Measurements from ENCODE around the gene GLOD5. TPM values are rescaled to one million over a fixed set of nuclear protein-coding genes. Genes with fewer than 3 reads are reported as not detected.

The GLOD5 gene
- total and polyA plus RNA-seq, 2 of the 4 experiments (the other 2 are of a cell fraction): not detected

- H3K79me1 ChIP-seq (ENCODE audit: low read depth in 1 of 2, low read length in 2 of 2): no peaks in the 10 kb centered on the region
- H3K14ac ChIP-seq (replicated peaks; ENCODE audit: low read depth, low read length): no peak overlapping the region
- no peaks in the 10 kb centered on the region for H3K4me1 ChIP-seq (ENCODE audit: control insufficient read depth, insufficient read depth, low read length)
- DNase-seq: no peak
- H3K27ac ChIP-seq (ENCODE audit: insufficient read depth, low read length): no peak overlapping the region
- peak overlapping the region; percentile 75 for H4K5ac ChIP-seq (ENCODE audit: low read depth, low read length)
- no peak overlapping the region for H2AK5ac ChIP-seq (ENCODE audit: low read depth, low read length)
- no TSS peak for BruUV-seq (replicated peaks)
- no peaks in the 10 kb centered on the region for H3K27me3 ChIP-seq (ENCODE audit: control insufficient read depth, insufficient read depth, low read length)
- no peaks in the 10 kb centered on the region for H4K20me1 ChIP-seq (ENCODE audit: insufficient read depth, low read length)
- no peak for ATAC-seq (ENCODE audit: low read depth)
- no peak overlapping the region for H2BK5ac ChIP-seq (ENCODE audit: low read depth, low read length, poor library complexity, severe bottlenecking)
- no peak overlapping the region for H3K4me3 ChIP-seq (ENCODE audit: insufficient read depth, low read depth, low read length)
- dilution Hi-C loops (cut with HindIII; ENCODE audit: low sequenced_read_pairs, unreplicated experiment): no loop called here
- TF ChIP-seq RCOR1 (IDR thresholded peaks at IDR 0.05; ENCODE audit: insufficient replicate concordance, low read length) (no peak), POLR2A (IDR thresholded peaks at IDR 0.05; ENCODE audit: low read depth, low read length) (no peak), MAFK (IDR thresholded peaks at IDR 0.05; ENCODE audit: low read depth, low read length) (no peak), MXI1 (IDR thresholded peaks at IDR 0.05; ENCODE audit: borderline replicate concordance, low read depth, low read length) (no peak), CTCF (conservative IDR thresholded peaks at IDR 0.05; ENCODE audit: low read depth, low read length) (no peak), NFE2L2 (IDR thresholded peaks at IDR 0.05; ENCODE audit: low read depth, low read length) (no peak), ELK1 (IDR thresholded peaks at IDR 0.05; ENCODE audit: borderline replicate concordance, low read depth, low read length) (no peak), RFX5 (IDR thresholded peaks at IDR 0.05; ENCODE audit: low read depth, low read length) (no peak), SMC3 (IDR thresholded peaks at IDR 0.05; ENCODE audit: low read depth, low read length) (no peak)
- H3K23ac ChIP-seq (ENCODE audit: low read depth, low read length): no peak overlapping the region
- in situ Hi-C loops (cut with MboI; ENCODE audit: low sequenced_read_pairs): no loop called here
- no peak overlapping the region for H4K91ac ChIP-seq (ENCODE audit: insufficient read depth, low read depth, low read length)
- peak overlapping the region; percentile 59 to 83 for H4K8ac ChIP-seq (ENCODE audit: low read depth in 2 of 2, low read length in 2 of 2)
- H3K4ac ChIP-seq (ENCODE audit: low read depth, low read length): no peak overlapping the region
- H3K9me3 ChIP-seq (ENCODE audit: control insufficient read depth, insufficient read depth, low read length): no peaks in the 10 kb centered on the region
- no CpG with 5 or more reads among the region's 1 CpG for WGBS, 2 experiments (ENCODE audit: extremely low coverage in 2 of 2, insufficient read length in 1 of 2)
- H2BK15ac ChIP-seq (ENCODE audit: low read depth, low read length): no peak overlapping the region
- no peak overlapping the region for H3K18ac ChIP-seq (ENCODE audit: low read depth, low read length)
- no peaks in the 10 kb centered on the region for H3K36me3 ChIP-seq (ENCODE audit: control insufficient read depth, insufficient read depth, low read length)
- H2AFZ ChIP-seq (replicated peaks; ENCODE audit: low read length, poor library complexity): peak overlapping the region; percentile 65
- H2AK9ac ChIP-seq (replicated peaks; ENCODE audit: low read depth, low read length, poor library complexity): no peak overlapping the region
- no peak overlapping the region for H3K56ac ChIP-seq (ENCODE audit: extremely low read depth, insufficient read depth, low read length)
- no peak overlapping the region for H2BK20ac ChIP-seq (ENCODE audit: low read depth, low read length)
- POLR2A ChIA-PET (ENCODE audit: unreplicated experiment): interaction anchor here (0.6 kb wide), 1 partner anchor 138 kb away, joined by 3 read pairs; no protein-coding TSS in a partner anchor
- peak overlapping the region; percentile 42; the same call in 1 of the 2 replicates for H3K4me2 ChIP-seq (ENCODE audit: low read depth, low read length)
- no peak overlapping the region for H2BK120ac ChIP-seq (ENCODE audit: low read depth, low read length)
- CTCF ChIA-PET: interaction anchor here (0.6 kb wide), 1 partner anchor 1846 kb away, joined by 3 read pairs; no protein-coding TSS in a partner anchor
- intact Hi-C loops (cut with micrococcal nuclease): no loop called here
- H3K9ac ChIP-seq (ENCODE audit: low read depth, low read length): no peak overlapping the region
- 0 out of 2 replicates have a peak, but pooled peaks cover 3% of the 10 kb centered on the region for H3K9me1 ChIP-seq (ENCODE audit: insufficient read depth, low read length)
Measured at GRCh38 chrX:48736303-48736702, 25.2 kb upstream of the GLOD5 start.
